Type B pancreatic cell (in vitro differentiated cells): ENCODE results near the gene AURKA. TPM values are rescaled to one million over a fixed set of nuclear protein-coding genes. Genes with fewer than 3 reads are reported as not detected.
A peak's percentile ranks its signal among the peaks of the same experiment; 100 is the strongest.

ENCODE experiments used
- DNase-seq: peaks from one replicate; pipeline ENCODE4 v3.0.0; 2021; ENCODE audit warnings: mixed read lengths; ENCODE audit not compliant: unreplicated experiment; ENCODE audit errors: extremely low spot score
- H3K27ac Mint-ChIP-seq: 2 replicates; pipeline ENCODE4 v1.8.0; 2021; ENCODE audit warnings: mild to moderate bottlenecking, mixed read lengths
- H3K27me3 Mint-ChIP-seq: 2 replicates; pipeline ENCODE4 v1.8.0; 2021; ENCODE audit warnings: mixed read lengths
- H3K36me3 Mint-ChIP-seq: 2 replicates; pipeline ENCODE4 v1.8.0; 2021; ENCODE audit warnings: mixed read lengths
- H3K4me1 Mint-ChIP-seq: one replicate; pipeline ENCODE4 v1.8.0; 2021; ENCODE audit warnings: mixed read lengths; ENCODE audit not compliant: unreplicated experiment
- H3K4me3 Mint-ChIP-seq: 2 replicates; pipeline ENCODE4 v1.8.0; 2021; ENCODE audit warnings: mild to moderate bottlenecking, mixed read lengths
- H3K9me3 Mint-ChIP-seq: 2 replicates; pipeline ENCODE4 v1.8.0; 2021; ENCODE audit warnings: mixed read lengths
- long read RNA-seq: library from polyadenylated mRNA; unstranded; transcript quantifications from one replicate; pipeline ENCODE4 v2.0.0, GENCODE V29; 2020
- total RNA-seq: library from RNA; stranded (reverse); gene quantifications from 2 replicates; pipeline ENCODE4 v1.2.1, GENCODE V29; 2021; ENCODE audit warnings: low replicate concordance
- TF ChIP-seq, protein P1 (sequence below): fragments of 200-600 bp; sonication (generic); conservative IDR thresholded peaks from 2 replicates; pipeline ENCODE4 v1.5.0; 2021; ENCODE audit warnings: antibody characterized with exemption, mild to moderate bottlenecking

The AURKA gene
- total RNA-seq: 20.3 and 42.7 TPM in 2 replicates
- long read RNA-seq, transcript AURKA-206 (9 exons, 2,169 nt): major isoform, 21 of 75 reads
- long read RNA-seq, transcript AURKA-202 (9 exons, 2,248 nt): minor isoform, 5 of 75 reads
- long read RNA-seq, transcript AURKA-203 (10 exons, 2,112 nt): minor isoform, 6 of 75 reads
- long read RNA-seq, transcript AURKA-208 (9 exons, 2,114 nt): minor isoform, 14 of 75 reads
- long read RNA-seq, partial matches to known transcripts: 1 of 75 reads
- long read RNA-seq, other reads (novel, unspliced or antisense): 18 of 75 reads

DNA sequence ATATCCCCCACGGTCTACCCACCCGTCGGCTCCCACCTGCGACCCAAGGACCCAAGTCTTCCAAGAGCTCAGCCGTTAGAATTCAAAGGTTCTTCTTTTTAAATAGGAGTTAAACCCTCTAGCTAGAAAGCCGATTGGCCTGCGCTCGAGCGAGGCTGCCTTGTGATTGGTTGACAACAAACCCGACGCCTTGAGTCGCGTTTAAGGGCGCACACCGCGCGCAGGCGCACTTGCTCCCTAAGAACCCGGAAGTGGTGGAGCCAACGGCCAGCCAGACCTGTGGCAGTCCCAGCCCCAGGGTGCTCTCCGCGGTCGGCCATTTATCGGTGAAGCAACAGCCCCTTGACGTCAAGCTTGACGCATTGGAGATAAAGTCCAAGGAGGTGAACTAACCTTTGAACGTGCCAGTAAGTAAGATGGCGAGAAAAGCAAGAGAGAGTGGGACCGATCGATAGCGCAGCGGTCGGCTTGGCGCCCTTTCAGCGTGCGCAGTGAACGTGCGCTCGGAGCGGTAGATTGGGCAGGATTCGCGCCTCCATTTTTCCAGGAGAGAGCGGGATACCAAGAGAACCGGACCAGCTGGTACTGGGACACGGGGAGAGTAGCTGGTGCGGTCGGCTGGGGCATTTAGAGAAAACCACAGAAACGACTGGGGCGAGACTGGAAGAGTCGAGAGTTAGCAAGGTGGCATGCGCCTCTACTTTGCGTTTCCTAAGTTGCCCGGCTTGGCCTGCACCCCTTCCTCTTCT is at the start of gene AURKA, which contains the start of gene CSTF1:
TSS of gene AURKA (minus strand) at position 84 of the 749 bp plus-strand sequence. CDS start 4,018 bp downstream, outside the sequence.
TSS of gene CSTF1 (plus strand) at position 514 of the 749 bp plus-strand sequence. CDS start 2,908 bp downstream, outside the sequence.
- TF ChIP-seq, protein P1, sequence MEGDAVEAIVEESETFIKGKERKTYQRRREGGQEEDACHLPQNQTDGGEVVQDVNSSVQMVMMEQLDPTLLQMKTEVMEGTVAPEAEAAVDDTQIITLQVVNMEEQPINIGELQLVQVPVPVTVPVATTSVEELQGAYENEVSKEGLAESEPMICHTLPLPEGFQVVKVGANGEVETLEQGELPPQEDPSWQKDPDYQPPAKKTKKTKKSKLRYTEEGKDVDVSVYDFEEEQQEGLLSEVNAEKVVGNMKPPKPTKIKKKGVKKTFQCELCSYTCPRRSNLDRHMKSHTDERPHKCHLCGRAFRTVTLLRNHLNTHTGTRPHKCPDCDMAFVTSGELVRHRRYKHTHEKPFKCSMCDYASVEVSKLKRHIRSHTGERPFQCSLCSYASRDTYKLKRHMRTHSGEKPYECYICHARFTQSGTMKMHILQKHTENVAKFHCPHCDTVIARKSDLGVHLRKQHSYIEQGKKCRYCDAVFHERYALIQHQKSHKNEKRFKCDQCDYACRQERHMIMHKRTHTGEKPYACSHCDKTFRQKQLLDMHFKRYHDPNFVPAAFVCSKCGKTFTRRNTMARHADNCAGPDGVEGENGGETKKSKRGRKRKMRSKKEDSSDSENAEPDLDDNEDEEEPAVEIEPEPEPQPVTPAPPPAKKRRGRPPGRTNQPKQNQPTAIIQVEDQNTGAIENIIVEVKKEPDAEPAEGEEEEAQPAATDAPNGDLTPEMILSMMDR: no peak
- Mint-ChIP-seq H3K36me3 (peaks cover 22% of the 10 kb centered on the region), H3K27ac (peak within 1 kb of the TSS; percentile 59), H3K9me3 (no peaks in the 10 kb centered on the region), H3K27me3 (no peaks in the 10 kb centered on the region), H3K4me1 (peaks cover 30% of the 10 kb centered on the region), H3K4me3 (no peak within 1 kb of the TSS)
- DNase-seq: peak; percentile 99

DNA sequence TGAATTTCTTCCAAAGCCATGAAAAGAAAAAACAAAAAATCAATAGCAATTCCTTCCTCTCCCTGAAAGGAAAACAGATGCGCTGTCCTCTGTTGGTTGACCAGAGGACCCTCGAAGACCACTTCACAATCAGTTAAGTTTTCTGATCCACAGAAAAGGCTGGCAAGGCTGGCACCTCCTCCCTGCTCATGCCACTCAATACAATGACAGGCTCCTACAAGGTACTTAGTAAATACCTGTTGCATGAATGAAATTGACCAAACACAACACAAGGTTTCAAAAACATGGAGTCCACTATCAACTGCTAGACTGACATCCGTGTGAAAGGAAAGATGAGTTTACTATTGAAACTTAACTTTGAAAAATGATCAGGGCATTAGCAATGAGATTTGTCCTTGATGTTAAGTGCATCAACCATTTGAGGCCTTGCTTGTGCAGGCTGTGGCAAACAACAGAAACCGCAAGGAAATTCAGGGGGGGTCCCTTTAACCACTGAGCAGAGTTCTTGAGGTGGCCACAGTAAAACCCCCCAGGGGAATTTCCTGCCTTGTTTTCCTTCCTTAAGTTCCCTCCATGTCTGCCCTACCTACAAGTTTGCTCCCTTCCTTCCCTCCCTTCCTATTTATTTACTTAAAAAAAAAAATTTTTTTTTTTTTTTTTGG is 48.5 kb upstream of the AURKA start:
- H3K27me3 Mint-ChIP-seq: peaks cover 7% of the 10 kb centered on the region
- no peak for DNase-seq
- TF ChIP-seq, protein P1: no peak
- H3K27ac Mint-ChIP-seq: no peak overlapping the region
- H3K36me3 Mint-ChIP-seq: no peaks in the 10 kb centered on the region
- no peaks in the 10 kb centered on the region for H3K9me3 Mint-ChIP-seq
- no peak overlapping the region for H3K4me3 Mint-ChIP-seq
- peaks cover 16% of the 10 kb centered on the region for H3K4me1 Mint-ChIP-seq

DNA sequence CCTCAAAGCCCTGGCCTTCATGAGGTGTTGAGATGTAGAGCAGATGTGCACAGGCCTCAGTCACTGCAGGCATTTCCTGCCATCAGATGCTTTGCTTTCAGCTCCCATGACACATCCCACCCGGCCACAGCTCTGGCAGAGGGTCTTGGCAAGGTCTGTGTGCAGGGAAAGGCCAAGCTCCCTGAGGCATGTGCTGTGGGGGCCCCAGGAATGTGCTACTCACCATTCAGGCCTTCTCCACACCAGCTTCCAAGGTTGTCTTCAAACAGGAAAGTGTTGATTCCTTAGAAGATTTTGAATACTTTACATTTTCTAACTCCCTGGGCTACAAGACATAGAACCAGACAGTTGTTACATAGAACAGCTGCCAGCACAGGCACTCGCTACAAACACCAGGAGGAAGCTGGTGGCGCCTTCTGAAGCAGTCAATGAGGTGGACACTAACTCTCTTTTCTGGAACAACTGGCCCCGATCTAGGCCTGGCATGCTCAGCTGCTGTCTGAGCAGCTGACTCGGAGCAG is 47.8 kb upstream of the AURKA start:
- H3K9me3 Mint-ChIP-seq: no peaks in the 10 kb centered on the region

DNA sequence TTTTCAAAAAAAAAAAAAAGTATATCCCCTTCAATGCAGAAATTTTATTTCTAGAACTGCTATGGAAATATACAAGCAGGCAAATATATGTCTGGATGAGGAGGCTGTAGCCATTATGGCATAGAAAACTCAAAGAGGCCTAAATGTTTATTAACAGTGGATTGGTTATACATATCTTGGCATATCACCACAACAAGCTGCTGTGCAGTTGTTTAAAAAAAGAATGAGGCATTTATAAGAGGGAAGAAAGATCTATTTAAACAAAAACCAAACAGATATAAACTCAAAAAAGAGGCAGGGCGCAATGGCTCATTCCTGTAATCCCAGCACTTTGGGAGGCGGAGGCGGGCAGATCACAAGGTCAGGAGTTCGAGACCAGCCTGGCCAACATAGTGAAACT is 46.3 kb upstream of the AURKA start:
- H3K36me3 Mint-ChIP-seq: no peaks in the 10 kb centered on the region
- H3K27ac Mint-ChIP-seq: no peak overlapping the region
- peaks cover 16% of the 10 kb centered on the region for H3K4me1 Mint-ChIP-seq
- no peaks in the 10 kb centered on the region for H3K9me3 Mint-ChIP-seq
- DNase-seq: no peak
- H3K4me3 Mint-ChIP-seq: no peak overlapping the region
- H3K27me3 Mint-ChIP-seq: no peaks in the 10 kb centered on the region
- TF ChIP-seq, protein P1: no peak

More for the DNA sequence above, 47.8 kb upstream of the AURKA start:
- Mint-ChIP-seq H3K27me3 (peaks cover 3% of the 10 kb centered on the region), H3K4me3 (no peak overlapping the region), H3K4me1 (peaks cover 16% of the 10 kb centered on the region), H3K36me3 (no peaks in the 10 kb centered on the region), H3K27ac (no peak overlapping the region)
- DNase-seq: no peak
- TF ChIP-seq, protein P1: no peak

DNA sequence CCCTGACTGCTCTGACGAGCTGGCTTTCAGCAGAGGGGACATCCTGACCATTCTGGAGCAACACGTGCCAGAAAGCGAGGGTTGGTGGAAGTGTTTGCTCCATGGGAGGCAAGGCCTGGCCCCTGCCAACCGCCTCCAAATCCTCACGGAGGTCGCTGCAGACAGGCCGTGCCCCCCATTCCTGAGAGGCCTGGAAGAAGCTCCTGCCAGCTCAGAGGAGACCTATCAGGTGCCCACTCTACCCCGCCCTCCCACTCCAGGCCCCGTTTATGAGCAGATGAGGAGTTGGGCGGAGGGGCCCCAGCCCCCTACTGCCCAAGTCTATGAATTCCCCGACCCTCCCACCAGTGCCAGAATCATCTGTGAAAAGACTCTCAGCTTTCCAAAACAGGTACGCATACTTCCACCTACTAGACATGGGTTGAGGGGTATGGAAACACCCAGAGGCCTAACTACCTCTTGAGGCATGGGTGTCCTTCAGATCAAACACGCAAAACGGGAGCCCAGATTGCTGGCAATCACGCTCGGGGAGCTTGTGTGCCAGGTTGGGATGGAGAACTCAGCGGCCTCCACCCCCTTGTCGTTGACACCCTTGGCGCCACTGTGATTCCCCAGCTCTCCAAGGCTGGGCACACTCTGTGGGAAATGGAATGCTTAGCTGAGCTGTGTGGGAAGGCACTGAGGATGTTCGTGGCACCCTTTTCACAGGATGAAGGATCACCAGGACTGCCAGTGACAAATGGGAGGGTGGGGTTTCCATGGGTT is 45.4 kb upstream of the AURKA start:
- Mint-ChIP-seq H3K27ac (no peak overlapping the region), H3K4me1 (peaks cover 14% of the 10 kb centered on the region), H3K27me3 (no peaks in the 10 kb centered on the region), H3K4me3 (no peak overlapping the region), H3K36me3 (no peaks in the 10 kb centered on the region), H3K9me3 (no peaks in the 10 kb centered on the region)
- TF ChIP-seq, protein P1: no peak
- DNase-seq: no peak
